Measurements from ENCODE around the gene RUFY2. TPM values are rescaled to one million over a fixed set of nuclear protein-coding genes. Genes with fewer than 3 reads are reported as not detected.
"Not testable (repeated sequence)": the region's sequence is repeated elsewhere in the genome, so short reads cannot be mapped to it uniquely, and the experiment has no call there.

The RUFY2 gene
- polyA plus RNA-seq, 6 donors from 2014 or later, result 3.8 to 15.7 (median 11.1) TPM

DNA sequence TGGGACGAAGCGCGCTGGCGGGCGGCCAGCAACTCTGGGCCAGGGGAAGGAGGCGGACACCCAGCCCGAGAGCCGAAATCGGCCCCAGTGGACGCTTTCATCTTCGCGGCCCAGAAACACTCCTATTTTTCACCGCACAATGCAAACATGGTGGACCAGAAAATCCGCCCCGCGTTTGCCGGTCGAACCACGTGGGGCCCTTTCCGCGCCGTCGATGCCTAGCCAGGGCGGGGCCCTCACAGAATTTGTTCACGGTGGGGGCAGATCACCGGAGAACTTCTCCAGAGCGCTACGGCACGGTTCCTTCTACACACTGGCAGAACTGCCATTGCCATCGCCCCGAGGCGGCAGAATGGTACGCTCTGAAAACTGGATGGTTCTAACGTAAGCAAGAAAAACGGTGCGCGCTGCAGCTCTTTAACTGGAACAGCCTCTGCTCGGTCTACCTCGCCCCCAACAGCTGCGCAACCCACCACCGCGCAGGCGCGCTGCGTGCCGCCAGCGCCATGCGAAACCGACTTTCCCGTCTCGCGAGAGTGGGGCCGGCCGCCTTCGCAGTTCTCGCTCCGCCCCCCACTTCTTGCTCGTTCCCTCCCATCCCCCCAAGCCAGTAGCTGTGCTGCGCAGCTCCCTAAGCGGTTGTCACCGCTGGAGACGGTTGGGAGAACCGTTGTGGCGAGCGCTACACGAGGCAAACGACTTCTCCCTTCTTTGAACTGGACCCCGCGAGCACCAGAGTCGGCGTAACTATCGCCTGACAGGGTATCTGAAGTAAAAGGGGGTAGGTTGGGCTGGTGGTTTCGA, 75.4 kb downstream of the RUFY2 start, which contains the start of gene HNRNPH3:
Gene HNRNPH3 (plus strand): TSS at position 610 of the 804 bp plus-strand sequence. CDS start 5,158 bp downstream, outside the sequence.
- Mint-ChIP-seq H3K4me3 (peak within 1 kb of the TSS; percentile 98 to 100 (median 100)), H3K36me3 (peaks cover 0 to 7% of the 10 kb centered on the region in 2 donors), H3K9me3 (peaks cover 0 to 8% (median 2%) of the 10 kb centered on the region in 7 donors), H3K27me3 (no peaks in the 10 kb centered on the region), H3K27ac (peak within 1 kb of the TSS; percentile 99 to 100 (median 99)), H3K4me1 (peaks cover 45 to 66% (median 59%) of the 10 kb centered on the region in 3 donors)
- DNase-seq (peak; percentile 99), ATAC-seq (ENCODE audit: low read depth in 2 of 2) (peak; percentile 77 to 81)

DNA sequence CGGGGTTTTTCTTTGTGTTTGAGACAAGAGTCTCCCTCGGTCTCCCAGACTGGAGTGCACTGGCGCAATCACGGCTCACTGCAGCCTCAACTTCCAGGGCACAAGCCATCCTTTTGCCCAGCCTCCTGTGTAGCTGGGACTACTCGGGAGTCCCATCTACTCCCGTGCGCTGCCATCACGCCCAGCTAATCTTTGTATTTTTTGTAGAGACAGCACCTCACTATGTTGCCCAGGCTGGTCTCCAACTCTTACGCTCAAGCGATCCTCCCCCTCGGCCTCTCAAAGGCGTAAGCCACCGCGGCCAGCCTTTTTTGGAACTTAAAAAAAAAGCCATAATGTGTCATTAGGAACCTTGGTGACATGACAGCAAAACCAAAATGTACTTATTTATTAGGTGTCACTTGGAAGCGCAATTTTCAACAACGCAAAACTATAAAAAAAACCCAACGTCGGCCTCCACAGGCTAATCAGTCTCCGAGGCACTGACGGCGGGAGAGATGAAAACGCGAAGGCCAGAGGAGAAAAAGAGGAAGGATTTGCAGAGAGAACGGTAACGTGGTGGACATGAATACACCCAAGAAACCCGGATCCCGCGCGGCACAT, 76.1 kb downstream of the RUFY2 start:
- Mint-ChIP-seq H3K9me3 (peaks cover 0 to 8% (median 2%) of the 10 kb centered on the region in 7 donors), H3K36me3 (peaks cover 0 to 7% of the 10 kb centered on the region in 2 donors), H3K4me1 (peaks cover 38 to 59% (median 52%) of the 10 kb centered on the region in 3 donors), H3K27ac (peak overlapping the region; percentile 99 to 100 (median 99)), H3K27me3 (no peaks in the 10 kb centered on the region), H3K4me3 (peak overlapping the region; percentile 98 to 100 (median 100))
- DNase-seq (no peak), ATAC-seq (ENCODE audit: low read depth in 2 of 2) (peak; percentile 27 to 28)

DNA sequence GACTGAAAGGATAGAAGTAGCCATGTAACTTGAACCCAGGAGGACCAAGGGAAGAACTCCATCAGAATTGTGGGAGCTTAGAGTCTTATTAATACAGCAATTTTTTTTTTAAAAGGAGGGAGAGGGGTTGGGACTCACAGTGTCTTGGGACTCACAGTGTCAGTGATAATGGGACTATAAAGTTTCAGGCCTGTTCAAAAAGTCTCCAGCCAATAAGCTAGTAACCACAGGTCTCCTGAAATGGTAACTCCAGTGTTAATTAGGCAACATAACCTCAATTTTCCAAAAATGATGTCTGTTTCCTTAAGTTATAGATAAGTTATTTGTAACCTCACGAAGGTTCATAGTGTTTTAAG, 77.6 kb downstream of the RUFY2 start:
- DNase-seq, result no peak
- Mint-ChIP-seq H3K9me3 (peaks cover 0 to 8% (median 2%) of the 10 kb centered on the region in 7 donors), H3K27me3 (no peaks in the 10 kb centered on the region), H3K36me3 (peaks cover 0 to 7% of the 10 kb centered on the region in 2 donors), H3K4me3 (peak overlapping the region in 3 of 8 donors; percentile 65 to 100 (median 98)), H3K27ac (peak overlapping the region in 3 of 6 donors; percentile 36 to 76 (median 60)), H3K4me1 (peaks cover 28 to 45% (median 38%) of the 10 kb centered on the region in 3 donors)
- no peak for ATAC-seq (ENCODE audit: low read depth in 2 of 2)

DNA sequence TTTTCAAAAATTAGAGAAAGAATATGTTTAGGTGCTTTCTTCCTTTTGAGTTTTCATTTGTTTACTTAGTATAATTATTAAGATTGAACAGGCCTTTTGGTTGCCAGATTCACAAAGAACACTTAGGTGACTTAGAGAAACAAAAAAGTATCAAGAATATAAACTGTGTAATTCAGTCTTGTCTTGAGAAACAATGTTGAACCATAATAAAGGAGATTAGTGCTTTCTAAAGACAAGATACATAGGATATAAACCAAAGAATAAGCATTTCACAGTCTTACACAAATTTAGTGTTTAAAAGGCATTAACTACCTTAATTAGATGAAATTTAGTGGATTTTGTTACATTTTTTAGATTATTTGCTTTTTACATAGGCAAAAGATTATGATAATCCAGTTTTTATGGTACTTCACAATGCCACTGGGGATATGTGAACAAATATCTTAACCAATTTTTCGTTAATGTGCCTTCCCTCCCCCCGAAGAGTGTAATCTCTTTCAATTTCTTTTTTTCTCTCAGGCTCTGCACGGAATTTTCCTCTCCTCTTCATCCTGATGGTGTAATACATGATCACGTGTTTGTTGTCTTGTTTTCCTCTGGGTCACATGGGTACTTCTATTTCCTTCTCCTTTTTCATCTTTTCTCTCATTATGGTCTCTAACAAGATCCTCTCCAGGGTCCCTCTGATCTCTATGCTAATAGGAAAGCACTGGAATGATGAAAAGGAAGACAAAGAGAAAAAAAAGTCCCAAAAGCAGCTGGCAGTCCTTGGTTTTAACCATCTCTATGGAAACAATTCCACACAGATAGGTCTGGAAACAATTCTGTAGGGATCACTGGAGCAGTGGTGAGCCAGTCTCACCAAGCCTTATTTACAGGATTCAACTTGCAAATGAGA, 78.9 kb downstream of the RUFY2 start:
- DNase-seq, result peak; percentile 27
- no peak for ATAC-seq (ENCODE audit: low read depth in 2 of 2)
- Mint-ChIP-seq H3K27ac (peak overlapping the region in 5 of 6 donors; percentile 12 to 88 (median 30)), H3K27me3 (no peaks in the 10 kb centered on the region), H3K4me1 (peaks cover 20 to 33% (median 24%) of the 10 kb centered on the region in 3 donors), H3K4me3 (peak overlapping the region; percentile 26 to 98 (median 66)), H3K36me3 (peaks cover 0 to 7% of the 10 kb centered on the region in 2 donors), H3K9me3 (peaks cover 0 to 8% (median 2%) of the 10 kb centered on the region in 7 donors)

DNA sequence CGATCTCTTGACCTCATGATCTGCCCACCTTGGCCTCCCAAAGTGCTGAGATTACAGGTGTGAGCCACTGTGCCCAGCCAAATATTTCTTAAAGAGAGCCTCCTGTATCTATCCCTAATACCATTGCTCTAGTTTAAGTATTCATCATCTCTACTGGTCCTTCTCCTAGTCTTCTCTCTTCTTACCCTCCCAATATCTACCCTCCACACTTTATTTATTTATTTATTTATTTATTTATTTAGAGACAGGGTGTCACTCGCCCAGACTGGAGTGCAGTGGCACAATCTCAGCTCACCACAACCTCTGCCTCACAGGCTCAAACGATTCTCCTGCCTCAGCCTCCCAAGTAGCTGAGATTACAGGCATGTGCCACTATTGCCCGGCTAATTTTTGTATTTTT, 82.7 kb downstream of the RUFY2 start:
- not testable (repeated sequence) for DNase-seq; ATAC-seq (ENCODE audit: low read depth in 2 of 2); H3K4me3 Mint-ChIP-seq; H3K27me3 Mint-ChIP-seq; H3K27ac Mint-ChIP-seq; H3K36me3 Mint-ChIP-seq; H3K4me1 Mint-ChIP-seq; H3K9me3 Mint-ChIP-seq

GRCh38 chr10:68318331-68319059, 88.6 kb downstream of the RUFY2 start:
- ATAC-seq (ENCODE audit: low read depth in 2 of 2), result no peak

GRCh38 chr10:68315582-68315981, 91.5 kb downstream of the RUFY2 start:
- ATAC-seq (ENCODE audit: low read depth in 2 of 2) (no peak), DNase-seq (no peak)
- peaks cover 10 to 13% of the 10 kb centered on the region in 2 donors for H3K36me3 Mint-ChIP-seq
- peaks cover 0 to 5% (median 4%) of the 10 kb centered on the region in 3 donors for H3K4me1 Mint-ChIP-seq
- H3K27ac Mint-ChIP-seq, result no peak overlapping the region
- no peak overlapping the region for H3K4me3 Mint-ChIP-seq
- peaks cover 4 to 28% (median 19%) of the 10 kb centered on the region in 7 donors for H3K9me3 Mint-ChIP-seq
- no peaks in the 10 kb centered on the region for H3K27me3 Mint-ChIP-seq

More at GRCh38 chr10:68318331-68319059, 88.6 kb downstream of the RUFY2 start:
- Mint-ChIP-seq H3K9me3 (peaks cover 4 to 28% (median 19%) of the 10 kb centered on the region in 7 donors), H3K27me3 (no peaks in the 10 kb centered on the region), H3K36me3 (peaks cover 10 to 13% of the 10 kb centered on the region in 2 donors), H3K27ac (no peak overlapping the region), H3K4me3 (no peak overlapping the region), H3K4me1 (peaks cover 0 to 5% (median 4%) of the 10 kb centered on the region in 3 donors)
- no peak for DNase-seq

GRCh38 chr10:68314930-68315329, 92.1 kb downstream of the RUFY2 start:
- not testable (repeated sequence) for H3K27me3 Mint-ChIP-seq; H3K27ac Mint-ChIP-seq; DNase-seq; H3K4me1 Mint-ChIP-seq; ATAC-seq (ENCODE audit: low read depth in 2 of 2); H3K4me3 Mint-ChIP-seq
- peaks cover 10 to 13% of the 10 kb centered on the region in 2 donors for H3K36me3 Mint-ChIP-seq
- H3K9me3 Mint-ChIP-seq, result peaks cover 4 to 28% (median 19%) of the 10 kb centered on the region in 7 donors

DNA sequence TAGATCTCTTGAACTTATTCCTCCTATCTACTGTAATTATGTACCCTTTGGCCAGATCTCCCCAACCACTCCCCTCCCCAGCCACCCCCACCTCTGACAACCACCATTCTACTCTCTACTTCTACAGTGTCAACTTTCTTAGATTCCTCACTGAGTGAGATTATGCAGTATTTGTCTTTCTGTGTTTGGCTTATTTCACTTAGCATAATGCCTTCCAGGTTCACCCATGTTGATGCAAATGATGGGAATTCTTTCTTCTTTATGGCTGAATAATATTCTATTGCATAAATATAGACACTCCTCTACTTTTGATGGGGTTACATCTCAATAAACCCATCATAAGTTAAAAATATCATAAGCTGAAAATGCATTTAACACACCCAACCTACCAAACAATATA, 96.5 kb downstream of the RUFY2 start:
- no peak overlapping the region for H3K4me3 Mint-ChIP-seq
- H3K27ac Mint-ChIP-seq, result no peak overlapping the region
- no peaks in the 10 kb centered on the region for H3K27me3 Mint-ChIP-seq
- DNase-seq (no peak), ATAC-seq (ENCODE audit: low read depth in 2 of 2) (no peak)
- H3K4me1 Mint-ChIP-seq, result no peaks in the 10 kb centered on the region
- peaks cover 0 to 4% (median 0%) of the 10 kb centered on the region in 7 donors for H3K9me3 Mint-ChIP-seq
- peaks cover 0 to 2% of the 10 kb centered on the region in 2 donors for H3K36me3 Mint-ChIP-seq

- no peak for ATAC-seq (ENCODE audit: low read depth in 2 of 2)
Measured at GRCh38 chr10:68305854-68306253, 101.2 kb downstream of the RUFY2 start.

DNA sequence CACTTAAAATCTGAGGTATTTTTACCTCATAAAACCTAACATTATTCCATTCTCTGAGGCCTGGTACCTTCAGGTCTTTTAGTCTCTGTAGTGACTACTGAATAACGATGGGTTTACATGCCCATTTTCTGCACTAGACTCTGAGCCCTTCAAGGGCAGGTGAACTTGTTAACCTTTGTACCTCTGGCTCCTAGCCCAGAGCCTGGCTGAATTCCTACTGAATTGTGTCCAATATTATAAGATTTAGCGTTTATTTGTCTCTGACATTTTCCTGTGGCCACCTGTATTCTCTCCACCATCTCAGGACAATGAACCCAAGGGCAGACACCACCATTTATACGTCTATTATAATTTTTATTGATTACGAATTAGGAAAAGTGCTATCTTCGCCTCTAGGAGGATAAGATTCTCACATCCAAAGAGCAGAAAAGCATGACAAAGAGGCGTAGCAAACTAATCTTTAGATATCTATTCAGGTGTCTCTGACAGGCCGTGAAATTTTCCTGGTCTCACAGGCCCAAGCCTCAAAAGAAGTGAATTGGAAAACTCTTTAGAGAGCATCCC, 103.1 kb downstream of the RUFY2 start:
- no peak for ATAC-seq (ENCODE audit: low read depth in 2 of 2)
- H3K9me3 Mint-ChIP-seq, result no peaks in the 10 kb centered on the region
- H3K4me1 Mint-ChIP-seq, result peaks cover 25 to 33% (median 27%) of the 10 kb centered on the region in 3 donors
- no peak overlapping the region for H3K27ac Mint-ChIP-seq
- no peaks in the 10 kb centered on the region for H3K36me3 Mint-ChIP-seq
- no peaks in the 10 kb centered on the region for H3K27me3 Mint-ChIP-seq
- no peak for DNase-seq
- H3K4me3 Mint-ChIP-seq, result peak overlapping the region in 1 of 8 donors; percentile 21

More at GRCh38 chr10:68305854-68306253, 101.2 kb downstream of the RUFY2 start:
- no peak overlapping the region for H3K4me3 Mint-ChIP-seq
- H3K36me3 Mint-ChIP-seq, result no peaks in the 10 kb centered on the region
- peak overlapping the region in 1 of 6 donors; percentile 32 for H3K27ac Mint-ChIP-seq
- no peaks in the 10 kb centered on the region for H3K9me3 Mint-ChIP-seq
- no peak for DNase-seq
- peaks cover 14 to 17% (median 15%) of the 10 kb centered on the region in 3 donors for H3K4me1 Mint-ChIP-seq
- H3K27me3 Mint-ChIP-seq, result no peaks in the 10 kb centered on the region

GRCh38 chr10:68302871-68303270, 104.2 kb downstream of the RUFY2 start:
- Mint-ChIP-seq H3K4me1 (peaks cover 25 to 33% (median 27%) of the 10 kb centered on the region in 3 donors), H3K27me3 (no peaks in the 10 kb centered on the region), H3K36me3 (no peaks in the 10 kb centered on the region)

More at GRCh38 chr10:68302871-68303270, 104.2 kb downstream of the RUFY2 start:
- ATAC-seq (ENCODE audit: low read depth in 2 of 2), result no peak
- no peaks in the 10 kb centered on the region for H3K9me3 Mint-ChIP-seq
- H3K27ac Mint-ChIP-seq, result no peak overlapping the region
- DNase-seq, result no peak
- H3K4me3 Mint-ChIP-seq, result no peak overlapping the region

All from naive B cell (primary cell).